ENCODE results near the gene PPP1R1B. TPM values are rescaled to one million over a fixed set of nuclear protein-coding genes. Genes with fewer than 3 reads are reported as not detected.

PPP1R1B gene
- total RNA-seq, 1 experiment from 2014 or later = 8.3 TPM

DNA sequence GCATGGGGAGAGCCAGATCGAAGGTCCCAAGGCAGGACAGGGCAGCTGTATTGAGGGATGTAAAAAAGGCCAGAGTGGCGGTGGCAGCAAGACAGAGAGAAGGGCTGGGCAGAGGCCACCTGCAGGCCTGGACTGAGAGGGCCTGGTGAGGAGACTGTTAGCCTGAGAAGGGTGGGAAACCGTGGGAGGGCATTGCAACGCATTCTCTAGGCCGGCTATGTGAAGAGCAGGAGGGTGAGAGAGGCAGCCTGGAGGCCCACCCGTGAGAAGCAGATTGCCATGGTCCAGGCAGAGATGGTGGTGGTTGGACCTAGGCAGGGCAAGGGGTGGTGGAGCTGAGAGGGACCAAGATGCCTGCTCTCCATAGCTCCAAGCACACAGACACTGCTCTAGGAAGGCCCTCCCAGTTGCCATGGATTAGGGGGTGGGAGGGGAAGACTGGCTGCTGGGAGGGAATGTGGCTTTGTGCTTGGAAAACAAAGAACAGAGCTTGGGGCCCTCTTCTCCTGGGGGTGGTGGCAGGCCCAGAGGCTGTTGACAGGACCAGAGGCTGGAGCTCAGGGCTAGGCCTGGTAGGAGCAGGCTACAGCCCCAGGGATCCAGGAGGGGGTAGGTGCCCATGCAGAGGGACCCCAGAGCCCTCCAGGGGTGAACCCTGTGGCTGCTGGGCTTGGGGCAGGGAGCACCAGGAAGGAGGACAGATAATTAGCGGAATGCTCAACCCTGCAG, 26.0 kb downstream of the PPP1R1B start:
- peak overlapping the region; percentile 0 for H3K27ac Mint-ChIP-seq (ENCODE audit: unreplicated experiment)
- CTCF ChIA-PET = interaction anchor here (0.6 to 161.2 kb wide), 38 partner anchors 32 to 1186 kb away, joined by 3 to 42089 read pairs (median 6); partner anchors contain the start of genes ERBB2, GRB7, GSDMA and GSDMB
- no peaks in the 10 kb centered on the region for H3K9me3 Mint-ChIP-seq (ENCODE audit: low read depth, unreplicated experiment)
- intact Hi-C loops (cut with micrococcal nuclease; ENCODE audit: unreplicated experiment) = loop anchor here (1.0 to 5.0 kb wide), 5 partner anchors 15 to 130 kb away; partner anchors contain the start of genes ERBB2 and STARD3
- no peak for TF ChIP-seq CTCF (IDR thresholded peaks at IDR 0.05; ENCODE audit: unreplicated experiment)
- H3K4me1 Mint-ChIP-seq (ENCODE audit: low read depth, unreplicated experiment) = peaks cover 23% of the 10 kb centered on the region
- no TSS peak for BruUV-seq (replicated peaks)
- H3K36me3 Mint-ChIP-seq (ENCODE audit: insufficient read depth, unreplicated experiment) = peaks cover 46% of the 10 kb centered on the region
- H3K27me3 Mint-ChIP-seq (ENCODE audit: unreplicated experiment) = no peaks in the 10 kb centered on the region
- no peak for DNase-seq
- no peak overlapping the region for H3K4me3 Mint-ChIP-seq (ENCODE audit: low read depth, unreplicated experiment)

GRCh38 chr17:39653316-39653661, 26.5 kb downstream of the PPP1R1B start:
- CTCF ChIA-PET = interaction anchor here (0.6 to 161.2 kb wide), 50 partner anchors 33 to 846 kb away, joined by 3 to 42089 read pairs (median 8); partner anchors contain the start of genes CDK12, ERBB2, GRB7 and GSDMA
- no TSS peak for BruUV-seq (replicated peaks)
- Mint-ChIP-seq H3K4me1 (ENCODE audit: low read depth, unreplicated experiment) (peaks cover 23% of the 10 kb centered on the region), H3K27me3 (ENCODE audit: unreplicated experiment) (no peaks in the 10 kb centered on the region), H3K36me3 (ENCODE audit: insufficient read depth, unreplicated experiment) (peaks cover 52% of the 10 kb centered on the region), H3K27ac (ENCODE audit: unreplicated experiment) (no peak overlapping the region), H3K4me3 (ENCODE audit: low read depth, unreplicated experiment) (no peak overlapping the region), H3K9me3 (ENCODE audit: low read depth, unreplicated experiment) (no peaks in the 10 kb centered on the region)
- TF ChIP-seq CTCF (IDR thresholded peaks at IDR 0.05; ENCODE audit: unreplicated experiment) = no peak
- intact Hi-C loops (cut with micrococcal nuclease; ENCODE audit: unreplicated experiment) = loop anchor here (1.0 to 5.0 kb wide), 5 partner anchors 16 to 129 kb away; partner anchors contain the start of genes ERBB2 and STARD3
- no peak for DNase-seq

DNA sequence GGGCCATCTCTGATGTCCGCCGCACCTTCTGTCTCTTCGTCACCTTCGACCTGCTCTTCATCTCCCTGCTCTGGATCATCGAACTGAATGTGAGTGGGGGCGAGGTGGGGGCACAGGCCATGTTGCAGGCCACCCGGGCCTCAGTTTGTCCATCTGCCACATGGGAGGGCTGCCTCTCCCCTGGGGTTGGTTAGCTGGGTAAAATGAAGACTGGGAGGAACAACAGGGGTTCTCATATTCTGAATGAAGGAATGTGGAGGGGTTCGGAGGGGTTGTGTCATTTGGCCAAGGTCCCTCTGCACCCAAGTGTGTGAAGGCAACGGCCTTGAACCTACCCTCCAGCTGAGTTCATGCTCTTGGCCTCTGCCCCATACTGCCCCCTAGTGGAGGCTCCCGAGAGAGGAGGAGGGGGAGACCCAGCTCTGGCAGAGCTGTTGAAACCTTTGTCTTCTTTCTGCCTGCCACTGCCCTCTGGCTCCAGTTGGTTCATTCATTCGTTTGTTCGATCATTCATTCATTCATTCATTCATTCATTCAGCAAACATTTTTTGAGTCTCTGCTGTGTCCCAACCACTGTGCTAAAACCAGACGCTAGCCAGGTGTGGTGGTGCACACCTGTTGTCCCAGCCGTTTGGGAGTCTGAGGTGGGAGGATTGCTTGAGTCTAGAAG, 27.0 kb downstream of the PPP1R1B start:
- H3K4me1 Mint-ChIP-seq (ENCODE audit: low read depth, unreplicated experiment) = peaks cover 23% of the 10 kb centered on the region
- intact Hi-C loops (cut with micrococcal nuclease; ENCODE audit: unreplicated experiment) = loop anchor here (1.0 to 5.0 kb wide), 7 partner anchors 15 to 129 kb away; partner anchors contain the start of genes ERBB2, PNMT and STARD3
- DNase-seq = peak; percentile 100
- TF ChIP-seq CTCF (IDR thresholded peaks at IDR 0.05; ENCODE audit: unreplicated experiment) = no peak
- no peaks in the 10 kb centered on the region for H3K9me3 Mint-ChIP-seq (ENCODE audit: low read depth, unreplicated experiment)
- no peaks in the 10 kb centered on the region for H3K27me3 Mint-ChIP-seq (ENCODE audit: unreplicated experiment)
- H3K27ac Mint-ChIP-seq (ENCODE audit: unreplicated experiment) = no peak overlapping the region
- peaks cover 57% of the 10 kb centered on the region for H3K36me3 Mint-ChIP-seq (ENCODE audit: insufficient read depth, unreplicated experiment)
- CTCF ChIA-PET = interaction anchor here (0.7 to 161.2 kb wide), 59 partner anchors 33 to 900 kb away, joined by 3 to 42089 read pairs (median 6); partner anchors contain the start of genes CDK12, ERBB2, GRB7 and GSDMA
- H3K4me3 Mint-ChIP-seq (ENCODE audit: low read depth, unreplicated experiment) = no peak overlapping the region
- no TSS peak for BruUV-seq (replicated peaks)

DNA sequence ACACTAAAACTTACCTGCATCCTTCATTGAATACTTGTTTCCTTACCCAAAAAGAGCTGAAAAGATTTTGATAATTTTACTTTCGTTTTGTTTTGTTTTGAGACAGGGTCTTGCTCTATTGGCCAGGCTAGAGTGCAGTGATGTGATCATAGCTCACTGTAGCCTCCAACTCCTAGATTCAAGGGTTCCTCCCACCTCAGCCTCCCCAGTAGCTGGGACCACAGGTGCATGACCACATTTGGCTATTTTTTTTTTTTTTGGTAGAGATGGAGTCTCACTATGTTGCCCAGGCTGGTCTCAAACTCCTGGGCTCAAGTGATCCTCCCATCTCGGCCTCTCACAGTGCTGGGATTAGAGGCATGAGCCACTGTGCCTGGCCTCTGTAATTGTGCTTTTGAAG, 28.4 kb downstream of the PPP1R1B start:
- Mint-ChIP-seq H3K27me3 (ENCODE audit: unreplicated experiment) (no peaks in the 10 kb centered on the region), H3K9me3 (ENCODE audit: low read depth, unreplicated experiment) (no peaks in the 10 kb centered on the region), H3K4me3 (ENCODE audit: low read depth, unreplicated experiment) (no peak overlapping the region), H3K27ac (ENCODE audit: unreplicated experiment) (no peak overlapping the region), H3K36me3 (ENCODE audit: insufficient read depth, unreplicated experiment) (peaks cover 70% of the 10 kb centered on the region), H3K4me1 (ENCODE audit: low read depth, unreplicated experiment) (peaks cover 23% of the 10 kb centered on the region)
- intact Hi-C loops (cut with micrococcal nuclease; ENCODE audit: unreplicated experiment) = no loop called here
- DNase-seq = no peak
- TF ChIP-seq CTCF (IDR thresholded peaks at IDR 0.05; ENCODE audit: unreplicated experiment) = no peak
- CTCF ChIA-PET = interaction anchor here (0.6 to 161.2 kb wide), 41 partner anchors 35 to 1186 kb away, joined by 3 to 42089 read pairs (median 7); partner anchors contain the start of genes CASC3, ERBB2, GRB7 and GSDMA
- TSS peak; percentile 30 for BruUV-seq (replicated peaks)
